Panc1 (cell line): ENCODE results near the gene FMNL3. TPM values are rescaled to one million over a fixed set of nuclear protein-coding genes. Genes with fewer than 3 reads are reported as not detected.

Source experiments
- ATAC-seq: fragments of 200-7000 bp; cut with Tn5 transposase; 2 replicates; pipeline ENCODE4 v1.9.1; 2020; ENCODE audit warnings: mild to moderate bottlenecking, moderate library complexity
- BruUV-seq: library from RNA; stranded (reverse); fragments of 400-500 nt; replicated peaks from 2 replicates; lab custom pipeline; 2021; lab: Mats Ljungman, UMichigan
- CTCF ChIA-PET: fragments of 300-600 bp; sonication (Branson Sonifier 250); formaldehyde crosslinking; loops from one replicate; lab custom pipeline; 2022; ENCODE audit warnings: antibody characterized with exemption; lab: Charles Lee
- POLR2A ChIA-PET: fragments of 300-600 bp; sonication (Branson Sonifier 250); formaldehyde crosslinking; loops from one replicate; lab custom pipeline; 2022; ENCODE audit warnings: antibody characterized with exemption; lab: Charles Lee
- DNase-seq: peaks from one replicate; pipeline ENCODE4 v3.0.0-alpha.2; 2010; ENCODE audit warnings: low read depth, low spot score
- H3K27ac ChIP-seq: 2 replicates; pipeline ENCODE4 v1.5.1; 2011; ENCODE audit warnings: mild to moderate bottlenecking, low read length, inconsistent platforms
- H3K27me3 ChIP-seq: fragments of 200-500 bp; sonication (Bioruptor generic); 2 replicates; pipeline ENCODE4 v1.6.0; 2014; ENCODE audit warnings: low read length, inconsistent platforms; ENCODE audit not compliant: control insufficient read depth, insufficient read depth
- H3K36me3 ChIP-seq: fragments of 200-500 bp; sonication (Bioruptor generic); 2 replicates; pipeline ENCODE4 v1.5.1; 2014; ENCODE audit warnings: inconsistent platforms, mild to moderate bottlenecking, low read length, moderate library complexity; ENCODE audit not compliant: control insufficient read depth, insufficient read depth
- H3K4me1 ChIP-seq: 2 replicates; pipeline ENCODE4 v1.5.1; 2011; ENCODE audit warnings: inconsistent platforms, mild to moderate bottlenecking, low read length, moderate library complexity; ENCODE audit not compliant: control insufficient read depth, insufficient read depth
- H3K4me3 ChIP-seq, 2 experiments: 2 replicates each; pipeline ENCODE4 v1.5.1; 2011 to 2012; ENCODE audit warnings: low read depth in 2 of 2, low read length in 2 of 2, mild to moderate bottlenecking in 2 of 2, inconsistent platforms in 1 of 2, moderate library complexity in 1 of 2
- H3K9me3 ChIP-seq: fragments of 200-500 bp; sonication (Bioruptor generic); 2 replicates; pipeline ENCODE4 v1.5.1; 2014; ENCODE audit warnings: low read depth, mild to moderate bottlenecking, inconsistent platforms, low read length, moderate library complexity; ENCODE audit not compliant: control insufficient read depth, insufficient read depth
- POLR2AphosphoS5 ChIP-seq: IDR thresholded peaks from 2 replicates; pipeline ENCODE4 v1.6.1; 2012; ENCODE audit warnings: mild to moderate bottlenecking, low read depth, low read length, moderate library complexity
- SIN3A ChIP-seq: IDR thresholded peaks from 2 replicates; pipeline ENCODE4 v1.6.1; 2012; ENCODE audit warnings: low read depth, mild to moderate bottlenecking, low read length, moderate library complexity, borderline replicate concordance; ENCODE audit not compliant: insufficient read depth
- TCF7L2 ChIP-seq: IDR thresholded peaks from 2 replicates; pipeline ENCODE4 v1.6.1; 2011; ENCODE audit warnings: mild to moderate bottlenecking, low read depth, low read length, inconsistent platforms
- in situ Hi-C: cut with HindIII; loops from 2 replicates; pipeline ENCODE4 v1.10.0; 2016; ENCODE audit warnings: low sequenced_read_pairs, low pct_unique_long_range_greater_than_20kb
- intact Hi-C: fragments of 100-400 bp; cut with micrococcal nuclease; formaldehyde crosslinking; loops from one replicate; pipeline ENCODE4 v1.10.0; 2022; ENCODE audit not compliant: unreplicated experiment
- total RNA-seq: library from RNA; stranded (reverse); gene quantifications from one replicate; pipeline ENCODE4 v1.2.1, GENCODE V29; 2021; ENCODE audit not compliant: unreplicated experiment
- TF ChIP-seq, protein P1 (sequence below): fragments of 450-650 bp; IDR thresholded peaks from 2 replicates; pipeline ENCODE4 v1.5.1; 2017; ENCODE audit warnings: mild to moderate bottlenecking
- TF ChIP-seq, protein P2 (sequence below), 2 experiments: IDR thresholded peaks; 2 replicates each; pipeline ENCODE4 v1.6.1; 2011 to 2012; ENCODE audit warnings: low read depth in 2 of 2, control low read depth in 1 of 2, low read length in 1 of 2, mild to moderate bottlenecking in 1 of 2, moderate library complexity in 1 of 2; ENCODE audit not compliant: insufficient read depth in 1 of 2

The FMNL3 gene
- total RNA-seq, 1 experiment from 2014 or later = 25.7 TPM

DNA sequence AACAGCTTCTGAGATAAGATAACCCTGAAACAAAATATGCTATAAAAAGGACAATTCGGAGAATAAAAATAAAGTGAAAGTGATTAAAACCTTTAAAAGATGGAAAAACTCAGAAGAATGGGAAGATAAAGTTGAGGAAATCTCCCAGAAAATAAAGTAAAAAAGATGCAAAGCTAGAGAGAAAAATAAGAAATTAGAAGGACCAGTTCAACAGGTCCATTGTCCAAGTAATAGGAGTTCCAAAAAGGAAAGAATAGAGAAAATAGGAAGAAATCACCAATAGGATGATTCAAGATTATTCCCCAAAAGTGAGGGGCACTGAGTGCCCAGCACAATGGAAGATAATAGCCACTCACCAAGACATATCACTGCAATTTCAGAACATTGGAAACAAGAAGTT, 88.6 kb downstream of the FMNL3 start:
- Histone ChIP-seq H3K4me3 (no peak overlapping the region), H3K4me1 (peaks cover 9% of the 10 kb centered on the region), H3K27ac (no peak overlapping the region), H3K36me3 (no peaks in the 10 kb centered on the region), H3K27me3 (peaks cover 2% of the 10 kb centered on the region; the same call in 1 of the 2 replicates), H3K9me3 (no peaks in the 10 kb centered on the region)
- TF ChIP-seq, protein P1, sequence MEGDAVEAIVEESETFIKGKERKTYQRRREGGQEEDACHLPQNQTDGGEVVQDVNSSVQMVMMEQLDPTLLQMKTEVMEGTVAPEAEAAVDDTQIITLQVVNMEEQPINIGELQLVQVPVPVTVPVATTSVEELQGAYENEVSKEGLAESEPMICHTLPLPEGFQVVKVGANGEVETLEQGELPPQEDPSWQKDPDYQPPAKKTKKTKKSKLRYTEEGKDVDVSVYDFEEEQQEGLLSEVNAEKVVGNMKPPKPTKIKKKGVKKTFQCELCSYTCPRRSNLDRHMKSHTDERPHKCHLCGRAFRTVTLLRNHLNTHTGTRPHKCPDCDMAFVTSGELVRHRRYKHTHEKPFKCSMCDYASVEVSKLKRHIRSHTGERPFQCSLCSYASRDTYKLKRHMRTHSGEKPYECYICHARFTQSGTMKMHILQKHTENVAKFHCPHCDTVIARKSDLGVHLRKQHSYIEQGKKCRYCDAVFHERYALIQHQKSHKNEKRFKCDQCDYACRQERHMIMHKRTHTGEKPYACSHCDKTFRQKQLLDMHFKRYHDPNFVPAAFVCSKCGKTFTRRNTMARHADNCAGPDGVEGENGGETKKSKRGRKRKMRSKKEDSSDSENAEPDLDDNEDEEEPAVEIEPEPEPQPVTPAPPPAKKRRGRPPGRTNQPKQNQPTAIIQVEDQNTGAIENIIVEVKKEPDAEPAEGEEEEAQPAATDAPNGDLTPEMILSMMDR = no peak
- TF ChIP-seq, protein P2, sequence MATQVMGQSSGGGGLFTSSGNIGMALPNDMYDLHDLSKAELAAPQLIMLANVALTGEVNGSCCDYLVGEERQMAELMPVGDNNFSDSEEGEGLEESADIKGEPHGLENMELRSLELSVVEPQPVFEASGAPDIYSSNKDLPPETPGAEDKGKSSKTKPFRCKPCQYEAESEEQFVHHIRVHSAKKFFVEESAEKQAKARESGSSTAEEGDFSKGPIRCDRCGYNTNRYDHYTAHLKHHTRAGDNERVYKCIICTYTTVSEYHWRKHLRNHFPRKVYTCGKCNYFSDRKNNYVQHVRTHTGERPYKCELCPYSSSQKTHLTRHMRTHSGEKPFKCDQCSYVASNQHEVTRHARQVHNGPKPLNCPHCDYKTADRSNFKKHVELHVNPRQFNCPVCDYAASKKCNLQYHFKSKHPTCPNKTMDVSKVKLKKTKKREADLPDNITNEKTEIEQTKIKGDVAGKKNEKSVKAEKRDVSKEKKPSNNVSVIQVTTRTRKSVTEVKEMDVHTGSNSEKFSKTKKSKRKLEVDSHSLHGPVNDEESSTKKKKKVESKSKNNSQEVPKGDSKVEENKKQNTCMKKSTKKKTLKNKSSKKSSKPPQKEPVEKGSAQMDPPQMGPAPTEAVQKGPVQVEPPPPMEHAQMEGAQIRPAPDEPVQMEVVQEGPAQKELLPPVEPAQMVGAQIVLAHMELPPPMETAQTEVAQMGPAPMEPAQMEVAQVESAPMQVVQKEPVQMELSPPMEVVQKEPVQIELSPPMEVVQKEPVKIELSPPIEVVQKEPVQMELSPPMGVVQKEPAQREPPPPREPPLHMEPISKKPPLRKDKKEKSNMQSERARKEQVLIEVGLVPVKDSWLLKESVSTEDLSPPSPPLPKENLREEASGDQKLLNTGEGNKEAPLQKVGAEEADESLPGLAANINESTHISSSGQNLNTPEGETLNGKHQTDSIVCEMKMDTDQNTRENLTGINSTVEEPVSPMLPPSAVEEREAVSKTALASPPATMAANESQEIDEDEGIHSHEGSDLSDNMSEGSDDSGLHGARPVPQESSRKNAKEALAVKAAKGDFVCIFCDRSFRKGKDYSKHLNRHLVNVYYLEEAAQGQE (IDR thresholded peaks at IDR 0.05; ENCODE audit: insufficient read depth in 1 of 2, low read depth in 2 of 2, low read length in 1 of 2) = no peak
- TF ChIP-seq POLR2AphosphoS5 (no peak), SIN3A (no peak), TCF7L2 (no peak)
- no TSS peak for BruUV-seq
- CTCF ChIA-PET = no interaction called here
- no peak for ATAC-seq
- in situ Hi-C loops (no loop called here), intact Hi-C loops (no loop called here)
- DNase-seq = no peak
- POLR2A ChIA-PET = no interaction called here

- no peak for ATAC-seq
- no peak for DNase-seq
- intact Hi-C loops = no loop called here
- no peaks in the 10 kb centered on the region for H3K36me3 ChIP-seq
- no peaks in the 10 kb centered on the region for H3K9me3 ChIP-seq
- ChIA-PET POLR2A (no interaction called here), CTCF (no interaction called here)
- no TSS peak for BruUV-seq
- H3K4me1 ChIP-seq = peaks cover 2% of the 10 kb centered on the region
- H3K4me3 ChIP-seq = no peak overlapping the region
- no peak overlapping the region for H3K27ac ChIP-seq
- in situ Hi-C loops = no loop called here
- TF ChIP-seq, protein P1 = no peak
- TF ChIP-seq POLR2AphosphoS5 (no peak), SIN3A (no peak), TCF7L2 (no peak)
- TF ChIP-seq, protein P2 (IDR thresholded peaks at IDR 0.05; ENCODE audit: insufficient read depth in 1 of 2, low read depth in 2 of 2, low read length in 1 of 2) = no peak
- H3K27me3 ChIP-seq = peaks cover 2% of the 10 kb centered on the region; the same call in 1 of the 2 replicates
Measured at GRCh38 chr12:49616533-49617219, 90.5 kb downstream of the FMNL3 start.
